Activated naive CD4-positive, alpha-beta T cell treated with anti-CD3 and anti-CD28 coated beads, Interleukin-2, amount 10 ng/mL, durations not matched to agents 7 days and 5 days (primary cell): ENCODE data around the gene CPLX3.

Experiments
- CTCF ChIA-PET: fragments of 350-600 bp; sonication (Branson Sonifier 250); formaldehyde crosslinking; loops from one replicate; lab custom pipeline; 2021; ENCODE audit warnings: antibody characterized with exemption; lab: Charles Lee
- DNase-seq: peaks from one replicate; pipeline ENCODE4 v3.0.0-alpha.2; 2020
- H3K27ac Mint-ChIP-seq: one replicate; pipeline ENCODE4 v1.8.0; 2021; ENCODE audit warnings: mild to moderate bottlenecking, moderate library complexity, mixed read lengths
- H3K27me3 Mint-ChIP-seq: one replicate; pipeline ENCODE4 v1.8.0; 2021; ENCODE audit warnings: mild to moderate bottlenecking, mixed read lengths
- H3K36me3 Mint-ChIP-seq: one replicate; pipeline ENCODE4 v1.8.0; 2021; ENCODE audit warnings: mixed read lengths
- H3K4me1 Mint-ChIP-seq: one replicate; pipeline ENCODE4 v1.8.0; 2021; ENCODE audit warnings: mixed read lengths
- H3K4me3 Mint-ChIP-seq: one replicate; pipeline ENCODE4 v1.8.0; 2021; ENCODE audit warnings: mild to moderate bottlenecking, moderate library complexity, mixed read lengths
- H3K9me3 Mint-ChIP-seq: one replicate; pipeline ENCODE4 v1.8.0; 2021; ENCODE audit warnings: mixed read lengths

Gene CPLX3

GRCh38 chr15:74843445-74843828 lies 17.0 kb downstream of the CPLX3 start:
- no peak for DNase-seq
- Mint-ChIP-seq H3K36me3 (peaks cover 49% of the 10 kb centered on the region), H3K9me3 (no peaks in the 10 kb centered on the region), H3K27ac (peak overlapping the region; percentile 92), H3K4me1 (peaks cover 62% of the 10 kb centered on the region), H3K27me3 (no peaks in the 10 kb centered on the region), H3K4me3 (peak overlapping the region; percentile 95)
- CTCF ChIA-PET = interaction anchor here (1.0 to 3.6 kb wide), 6 partner anchors 13 to 66 kb away, joined by 3 to 27 read pairs (median 4); no protein-coding TSS in a partner anchor

- Mint-ChIP-seq H3K27me3 (no peaks in the 10 kb centered on the region), H3K36me3 (peaks cover 53% of the 10 kb centered on the region), H3K4me3 (peak overlapping the region; percentile 95), H3K4me1 (peaks cover 62% of the 10 kb centered on the region), H3K27ac (peak overlapping the region; percentile 92), H3K9me3 (no peaks in the 10 kb centered on the region)
- CTCF ChIA-PET = interaction anchor here (0.5 to 3.6 kb wide), 13 partner anchors 13 to 1060 kb away, joined by 3 to 27 read pairs (median 5); partner anchors contain the start of genes FBXO22 and MPI
- no peak for DNase-seq
These were observed 17.5 kb downstream of the CPLX3 start for GRCh38 chr15:74843891-74844299.

DNA sequence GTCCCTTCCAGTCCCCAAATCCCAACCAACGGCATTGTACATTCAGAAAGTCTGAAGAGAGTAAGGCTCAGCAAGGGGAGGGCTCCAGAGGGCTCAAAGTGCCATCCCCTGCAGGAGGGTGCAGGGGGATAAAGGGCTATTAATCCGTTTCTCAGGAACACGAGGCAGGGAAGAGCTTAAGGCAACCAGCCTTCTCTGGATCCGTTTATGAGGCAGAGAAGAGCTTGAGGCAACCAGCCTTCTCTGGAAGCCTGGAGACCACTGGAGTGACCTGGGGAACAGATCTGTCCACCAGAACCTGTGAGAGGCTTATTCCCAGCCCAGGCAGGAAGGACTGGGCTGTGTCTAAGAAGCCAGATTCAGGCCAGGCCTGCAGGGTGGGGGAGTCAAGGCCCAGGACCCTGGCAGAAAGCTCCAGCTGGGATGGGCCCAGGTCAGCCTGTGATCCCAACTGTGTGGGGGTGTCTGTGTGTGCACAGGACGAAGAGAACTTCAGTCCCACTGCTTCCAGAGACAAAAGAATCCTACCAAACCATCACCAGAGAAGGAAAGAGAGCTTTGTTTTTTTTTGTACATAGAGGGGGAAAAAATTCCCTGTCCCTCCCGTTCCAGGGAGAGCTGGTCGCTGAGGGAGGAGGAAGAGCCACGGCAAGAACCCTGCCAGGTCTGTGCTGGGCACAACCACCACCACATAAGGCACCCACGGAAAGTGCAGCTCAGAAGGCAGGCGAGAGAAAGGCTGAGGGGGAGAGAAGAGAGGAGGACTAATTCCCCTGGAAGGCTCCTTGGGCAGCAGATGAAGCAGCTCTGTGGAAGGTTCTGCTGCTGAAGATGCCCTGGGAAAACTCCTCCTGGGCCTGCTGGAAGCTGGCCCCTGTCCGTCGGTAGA lies 18.1 kb downstream of the CPLX3 start:
- H3K4me3 Mint-ChIP-seq = peak overlapping the region; percentile 61
- peaks cover 62% of the 10 kb centered on the region for H3K4me1 Mint-ChIP-seq
- no peaks in the 10 kb centered on the region for H3K9me3 Mint-ChIP-seq
- peaks cover 52% of the 10 kb centered on the region for H3K36me3 Mint-ChIP-seq
- CTCF ChIA-PET = interaction anchor here (0.5 to 3.6 kb wide), 17 partner anchors 9 to 1059 kb away, joined by 3 to 27 read pairs (median 4); partner anchors contain the start of genes FBXO22 and MPI
- DNase-seq = no peak
- H3K27ac Mint-ChIP-seq = peak overlapping the region; percentile 92
- H3K27me3 Mint-ChIP-seq = no peaks in the 10 kb centered on the region

GRCh38 chr15:74845208-74845568 lies 18.8 kb downstream of the CPLX3 start:
- DNase-seq = peak; percentile 77
- Mint-ChIP-seq H3K4me3 (peak overlapping the region; percentile 61), H3K36me3 (peaks cover 55% of the 10 kb centered on the region), H3K4me1 (peaks cover 62% of the 10 kb centered on the region), H3K27ac (peak overlapping the region; percentile 92), H3K9me3 (no peaks in the 10 kb centered on the region), H3K27me3 (no peaks in the 10 kb centered on the region)
- CTCF ChIA-PET = interaction anchor here (0.8 to 3.6 kb wide), 15 partner anchors 9 to 210 kb away, joined by 3 to 27 read pairs (median 4); partner anchors contain the start of gene MPI

GRCh38 chr15:74845581-74845980 lies 19.2 kb downstream of the CPLX3 start:
- H3K36me3 Mint-ChIP-seq = peaks cover 56% of the 10 kb centered on the region
- CTCF ChIA-PET = interaction anchor here (0.7 to 3.6 kb wide), 5 partner anchors 24 to 752 kb away, joined by 3 to 27 read pairs (median 6); no protein-coding TSS in a partner anchor

GRCh38 chr15:74847432-74847831 lies 21.0 kb downstream of the CPLX3 start:
- no peak for DNase-seq
- Mint-ChIP-seq H3K27ac (no peak overlapping the region), H3K4me3 (no peak overlapping the region), H3K9me3 (no peaks in the 10 kb centered on the region), H3K4me1 (peaks cover 43% of the 10 kb centered on the region), H3K36me3 (peaks cover 58% of the 10 kb centered on the region), H3K27me3 (no peaks in the 10 kb centered on the region)
- CTCF ChIA-PET = interaction anchor here (1.1 to 2.7 kb wide), 4 partner anchors 23 to 75 kb away, joined by 4 to 10 read pairs (median 5); no protein-coding TSS in a partner anchor

More at GRCh38 chr15:74845581-74845980, 19.2 kb downstream of the CPLX3 start:
- Mint-ChIP-seq H3K4me1 (peaks cover 62% of the 10 kb centered on the region), H3K4me3 (peak overlapping the region; percentile 61), H3K9me3 (no peaks in the 10 kb centered on the region), H3K27me3 (no peaks in the 10 kb centered on the region), H3K27ac (peak overlapping the region; percentile 92)
- DNase-seq = peak; percentile 50

DNA sequence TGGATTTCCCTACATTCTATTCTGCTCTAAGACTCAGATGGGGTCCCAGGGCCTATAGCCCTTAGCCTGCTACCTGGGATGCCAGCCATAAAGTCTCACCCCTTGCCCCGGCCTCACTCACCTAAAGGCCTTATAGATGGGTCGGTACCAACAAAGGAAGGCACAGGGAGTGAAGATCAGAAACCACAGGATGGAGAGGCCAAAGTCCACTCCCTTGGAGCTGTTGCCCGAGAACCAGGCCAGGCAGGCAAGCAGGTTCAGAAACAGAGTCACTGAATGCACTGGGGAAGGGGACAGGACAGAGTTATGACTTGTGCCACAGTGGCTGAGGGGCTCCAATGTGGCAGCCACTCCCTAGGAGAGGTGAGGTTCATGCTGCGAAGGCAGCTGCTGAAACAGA lies 24.0 kb downstream of the CPLX3 start:
- Mint-ChIP-seq H3K27me3 (no peaks in the 10 kb centered on the region), H3K27ac (no peak overlapping the region), H3K4me1 (peaks cover 19% of the 10 kb centered on the region), H3K4me3 (no peak overlapping the region), H3K36me3 (peaks cover 62% of the 10 kb centered on the region), H3K9me3 (no peaks in the 10 kb centered on the region)
- DNase-seq = no peak
- CTCF ChIA-PET = no interaction called here

DNA sequence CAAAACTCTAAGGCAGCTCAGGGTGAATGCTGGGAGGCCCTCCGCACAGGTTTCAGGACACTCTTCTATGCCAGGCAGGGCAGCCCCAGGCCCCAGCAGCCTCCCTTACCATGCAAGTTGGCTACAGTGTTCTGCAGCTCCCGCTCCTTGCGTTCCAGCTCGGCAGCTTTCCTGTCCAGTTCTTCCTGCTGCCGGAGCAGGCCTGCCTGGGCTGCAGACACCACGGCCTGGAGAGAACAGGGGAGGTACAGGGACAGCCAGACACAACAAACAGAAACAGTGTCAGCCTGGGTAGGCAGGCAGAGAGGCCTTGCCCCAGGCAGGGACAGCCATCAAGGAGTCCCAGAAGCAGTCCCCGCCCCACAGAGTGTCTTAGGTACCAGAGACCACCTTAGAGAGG lies 25.5 kb downstream of the CPLX3 start:
- Mint-ChIP-seq H3K36me3 (peaks cover 56% of the 10 kb centered on the region), H3K9me3 (no peaks in the 10 kb centered on the region), H3K4me1 (peaks cover 13% of the 10 kb centered on the region), H3K27ac (no peak overlapping the region), H3K27me3 (no peaks in the 10 kb centered on the region), H3K4me3 (no peak overlapping the region)
- no peak for DNase-seq
- CTCF ChIA-PET = interaction anchor here (1.0 kb wide), 1 partner anchor 82 kb away, joined by 4 read pairs; no protein-coding TSS in a partner anchor

DNA sequence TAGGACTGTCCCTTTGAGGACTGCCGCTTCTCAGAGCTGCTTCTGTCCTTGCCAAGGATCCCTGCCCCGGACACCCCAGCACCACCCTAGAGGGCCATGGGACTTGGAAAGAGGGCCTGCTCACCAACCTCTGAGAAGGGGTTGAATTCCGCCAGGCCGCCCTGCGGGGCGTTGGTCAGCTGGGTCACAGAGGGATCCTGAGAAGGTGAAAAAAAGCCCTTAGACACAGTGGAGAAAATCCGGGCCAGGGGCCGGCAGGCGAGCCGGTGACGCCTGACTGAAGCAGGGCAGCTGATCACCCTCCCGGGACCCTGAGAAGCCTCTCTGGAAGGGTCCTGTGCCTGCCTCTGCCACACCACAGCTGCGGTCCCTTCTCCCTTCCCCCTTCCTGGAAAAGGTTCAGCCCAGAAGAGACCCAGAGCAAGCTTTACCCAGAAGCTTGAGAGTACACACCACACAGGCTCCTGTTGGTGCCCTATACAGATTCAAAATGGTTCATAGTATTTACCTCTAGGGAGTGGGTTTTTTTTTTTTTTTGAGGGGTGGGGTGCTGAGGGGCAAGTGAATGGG lies 28.1 kb downstream of the CPLX3 start:
- CTCF ChIA-PET = no interaction called here
- no peaks in the 10 kb centered on the region for H3K9me3 Mint-ChIP-seq
- H3K36me3 Mint-ChIP-seq = peaks cover 42% of the 10 kb centered on the region
- peaks cover 27% of the 10 kb centered on the region for H3K4me1 Mint-ChIP-seq
- no peak for DNase-seq
- H3K27me3 Mint-ChIP-seq = no peaks in the 10 kb centered on the region
- no peak overlapping the region for H3K4me3 Mint-ChIP-seq
- no peak overlapping the region for H3K27ac Mint-ChIP-seq

DNA sequence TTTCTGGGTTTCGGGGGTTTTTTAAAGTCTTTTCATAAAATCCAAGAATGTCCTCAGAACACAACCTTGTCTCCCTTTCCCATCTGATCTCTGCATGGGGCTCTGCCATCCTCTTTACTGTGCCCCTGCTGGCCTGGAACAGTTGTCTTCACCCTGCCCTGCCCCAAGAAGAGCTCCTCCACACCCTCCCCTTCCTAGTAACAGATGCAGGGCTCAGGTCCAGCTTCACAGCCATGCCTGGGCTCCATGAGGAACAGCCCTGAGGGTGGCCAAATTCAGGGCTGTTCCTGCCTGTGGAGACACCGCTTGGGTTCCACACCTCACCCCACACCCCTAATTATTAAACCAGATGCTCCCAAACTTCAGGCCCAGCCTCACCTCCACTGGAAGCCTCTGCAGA lies 29.4 kb downstream of the CPLX3 start:
- CTCF ChIA-PET = interaction anchor here (0.5 to 1.3 kb wide), 2 partner anchors 26 to 75 kb away, joined by 3 read pairs; no protein-coding TSS in a partner anchor
- peaks cover 35% of the 10 kb centered on the region for H3K36me3 Mint-ChIP-seq
- no peak for DNase-seq
- no peak overlapping the region for H3K4me3 Mint-ChIP-seq
- peaks cover 30% of the 10 kb centered on the region for H3K4me1 Mint-ChIP-seq
- peak overlapping the region; percentile 75 for H3K27ac Mint-ChIP-seq
- H3K9me3 Mint-ChIP-seq = no peaks in the 10 kb centered on the region
- H3K27me3 Mint-ChIP-seq = no peaks in the 10 kb centered on the region

GRCh38 chr15:74856537-74856936 lies 30.1 kb downstream of the CPLX3 start:
- no peaks in the 10 kb centered on the region for H3K27me3 Mint-ChIP-seq
- H3K27ac Mint-ChIP-seq = no peak overlapping the region
- no peak overlapping the region for H3K4me3 Mint-ChIP-seq
- H3K4me1 Mint-ChIP-seq = peaks cover 34% of the 10 kb centered on the region
- peaks cover 28% of the 10 kb centered on the region for H3K36me3 Mint-ChIP-seq
- no peak for DNase-seq
- CTCF ChIA-PET = interaction anchor here (0.6 to 1.3 kb wide), 4 partner anchors 13 to 86 kb away, joined by 3 read pairs; partner anchors contain the start of gene ULK3
- H3K9me3 Mint-ChIP-seq = no peaks in the 10 kb centered on the region

DNA sequence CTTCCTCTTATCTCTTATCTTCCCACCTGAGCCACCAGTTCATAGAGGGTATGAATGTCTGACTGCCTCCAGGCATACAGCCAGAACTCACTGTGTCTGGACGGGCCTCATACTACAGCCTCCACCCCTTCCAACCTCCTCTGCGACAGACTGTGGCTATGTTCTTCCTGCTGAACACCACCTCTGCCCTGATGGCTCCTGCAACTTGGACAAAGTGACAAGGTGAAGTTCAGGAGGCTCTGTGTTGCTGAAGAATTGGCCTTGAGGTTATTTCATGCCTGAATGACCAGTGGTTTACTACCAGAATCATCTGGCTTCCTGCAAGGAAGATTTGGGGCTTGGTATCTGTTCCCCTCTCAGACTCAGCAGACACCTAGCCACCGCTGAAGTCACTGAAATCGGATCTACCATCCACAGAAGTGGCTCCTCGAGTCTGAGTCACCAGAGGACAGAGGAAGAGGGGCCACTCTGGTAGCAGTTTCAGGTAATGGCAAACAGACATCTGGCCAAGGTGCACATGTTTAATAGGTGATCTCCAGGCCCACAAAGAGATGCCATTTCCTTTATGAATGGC lies 30.7 kb downstream of the CPLX3 start:
- Mint-ChIP-seq H3K9me3 (no peaks in the 10 kb centered on the region), H3K27me3 (no peaks in the 10 kb centered on the region), H3K36me3 (peaks cover 22% of the 10 kb centered on the region), H3K4me3 (no peak overlapping the region), H3K4me1 (peaks cover 34% of the 10 kb centered on the region), H3K27ac (peak overlapping the region; percentile 58)
- no peak for DNase-seq
- CTCF ChIA-PET = interaction anchor here (0.6 to 2.6 kb wide), 4 partner anchors 14 to 86 kb away, joined by 3 to 11 read pairs (median 3); partner anchors contain the start of gene ULK3

DNA sequence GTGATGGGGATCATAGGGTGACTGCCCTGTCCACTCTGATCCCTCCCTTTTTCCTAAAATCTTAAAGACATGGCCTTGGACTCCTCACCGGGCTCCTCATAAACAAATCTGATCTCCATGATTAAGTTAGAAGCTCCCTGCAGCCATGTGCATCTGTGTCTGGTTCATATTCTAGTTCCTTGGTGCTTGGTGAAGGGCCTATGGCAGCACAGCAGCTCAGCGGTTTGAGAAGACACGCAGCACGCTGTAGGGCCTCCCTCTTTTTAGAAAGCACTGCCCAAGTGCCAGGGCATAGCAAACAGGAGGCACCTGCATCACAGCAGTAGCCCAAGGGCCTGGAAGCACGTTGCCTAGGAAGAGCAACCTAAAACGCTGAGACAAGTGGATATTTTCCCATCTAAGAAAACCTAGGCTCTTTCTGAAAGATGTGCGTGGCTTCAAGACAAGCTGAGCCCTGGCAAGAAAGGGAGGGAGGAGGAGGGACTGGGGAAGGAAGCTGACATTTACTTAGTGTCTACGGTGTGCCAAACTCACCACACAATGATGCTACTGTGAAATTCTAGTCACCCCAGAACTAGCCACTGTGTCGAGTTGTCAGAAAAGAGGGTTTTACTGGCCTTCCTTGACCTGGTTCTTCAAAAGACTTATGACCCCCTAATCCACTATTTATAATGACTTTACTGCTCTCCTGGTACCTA lies 31.4 kb downstream of the CPLX3 start:
- H3K4me1 Mint-ChIP-seq = peaks cover 34% of the 10 kb centered on the region
- H3K4me3 Mint-ChIP-seq = no peak overlapping the region
- CTCF ChIA-PET = interaction anchor here (1.0 to 2.7 kb wide), 5 partner anchors 12 to 73 kb away, joined by 3 to 14 read pairs (median 3); no protein-coding TSS in a partner anchor
- H3K9me3 Mint-ChIP-seq = no peaks in the 10 kb centered on the region
- DNase-seq = no peak
- peaks cover 17% of the 10 kb centered on the region for H3K36me3 Mint-ChIP-seq
- H3K27ac Mint-ChIP-seq = peak overlapping the region; percentile 58
- H3K27me3 Mint-ChIP-seq = no peaks in the 10 kb centered on the region
